ENCODE data around the gene C1QTNF2.

DNA sequence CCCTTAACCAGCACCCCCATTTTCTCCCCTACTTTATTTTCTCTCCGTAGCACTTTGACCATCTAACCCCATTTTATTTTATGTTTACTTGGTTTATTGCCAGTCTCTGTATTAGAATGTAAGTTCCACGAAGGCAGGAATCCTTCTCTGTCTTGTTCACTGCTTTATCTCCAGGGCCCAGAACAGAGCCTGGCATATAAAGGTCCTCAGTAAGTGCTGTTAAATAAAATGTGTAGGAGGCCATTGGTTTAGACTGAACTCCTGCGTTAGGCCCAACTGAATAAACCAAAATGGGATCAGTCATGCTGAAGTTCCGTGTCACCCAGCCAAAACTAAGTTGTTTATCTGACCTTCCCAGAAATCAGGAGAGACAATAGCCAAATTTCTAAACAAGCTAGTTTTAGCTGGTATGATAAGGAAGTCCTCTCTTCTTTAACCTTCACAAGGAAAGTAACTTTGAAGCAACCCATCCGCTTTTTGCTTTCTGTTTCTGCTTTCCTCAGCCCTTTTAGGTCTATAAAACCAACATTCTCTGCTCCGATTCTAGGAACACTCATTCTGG, 29.0 kb downstream of the C1QTNF2 start:
- TF ChIP-seq CTCF (IDR thresholded peaks at IDR 0.05; ENCODE audit: low read depth, low read length, missing input control) (no peak), ZBTB33 (IDR thresholded peaks at IDR 0.05) (no peak), ATF3 (IDR thresholded peaks at IDR 0.05) (no peak), YY1 (IDR thresholded peaks at IDR 0.05) (no peak), SP1 (IDR thresholded peaks at IDR 0.05) (no peak), GABPA (IDR thresholded peaks at IDR 0.05 in 1 of 2, conservative IDR thresholded peaks at IDR 0.05 in 1 of 2) (no peak)
